HG03108 (cell line): Measurements from ENCODE around the gene RAPGEF2.
A peak's percentile ranks its signal among the peaks of the same experiment; 100 is the strongest.

Experiments used
- ATAC-seq: cut with Tn5 transposase; IDR thresholded peaks from one replicate; pipeline ENCODE4 v1.9.1; 2021; ENCODE audit warnings: moderate library complexity; ENCODE audit not compliant: unreplicated experiment

The RAPGEF2 gene

DNA sequence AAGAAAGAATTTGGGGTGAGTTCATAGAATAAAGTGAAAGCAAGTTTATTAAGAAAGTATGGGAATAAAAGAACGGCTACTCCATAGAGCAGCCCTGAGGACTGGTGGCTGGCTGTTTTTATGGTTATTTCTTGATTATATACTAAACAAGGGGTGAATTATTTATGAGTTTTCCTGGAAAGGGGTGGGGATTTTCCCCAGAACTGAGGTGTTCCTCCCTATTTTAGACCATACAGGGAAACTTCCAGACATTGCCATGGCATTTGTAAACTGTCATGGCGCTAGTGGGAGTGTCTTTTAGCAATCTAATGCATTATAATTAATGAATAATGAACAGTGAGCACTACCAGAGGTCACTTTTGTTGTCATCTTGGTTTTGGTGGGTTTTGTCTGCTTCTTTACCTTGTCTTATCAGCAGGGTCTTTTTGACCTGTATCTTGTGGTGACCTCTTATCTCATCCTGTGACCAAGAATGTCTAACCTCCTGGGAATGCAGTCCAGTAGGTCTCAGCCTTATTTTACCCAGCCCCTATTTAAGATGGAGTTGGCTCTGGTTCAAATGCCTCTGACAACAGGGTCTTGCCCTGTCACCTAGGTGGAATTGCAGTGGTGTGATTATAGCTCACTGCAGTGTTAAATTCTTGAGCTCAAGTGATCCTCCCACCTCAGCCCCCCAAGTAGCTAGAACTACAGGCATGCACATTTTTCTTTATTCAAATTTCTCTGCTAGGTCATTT is 27.1 kb downstream of the RAPGEF2 start:
- no peak for ATAC-seq

- ATAC-seq, result no peak
Measured at GRCh38 chr4:159131564-159131963, 28.7 kb downstream of the RAPGEF2 start.

- no peak for ATAC-seq
Measured at GRCh38 chr4:159134429-159134828, 31.6 kb downstream of the RAPGEF2 start.

GRCh38 chr4:159137176-159137575 is 34.3 kb downstream of the RAPGEF2 start:
- ATAC-seq, result no peak

DNA sequence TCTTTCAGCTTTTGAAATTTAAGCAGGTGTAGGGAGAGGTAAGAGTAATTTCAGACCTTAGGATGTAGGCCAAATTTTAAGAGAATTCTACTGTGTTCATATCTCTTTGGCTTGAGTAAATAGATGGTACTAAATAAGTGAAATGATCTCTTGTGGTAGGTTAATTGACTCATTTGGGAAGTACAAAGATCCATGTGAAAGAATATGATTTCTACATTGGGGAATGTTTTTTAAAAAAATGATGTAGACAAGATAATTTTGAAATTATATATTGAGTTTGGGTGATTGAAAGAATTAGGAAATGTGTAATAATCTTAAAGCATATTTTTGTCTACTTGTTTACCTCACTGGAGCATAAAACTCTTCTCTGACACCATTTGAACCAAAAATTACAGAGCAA is 35.6 kb downstream of the RAPGEF2 start:
- no peak for ATAC-seq

- no peak for ATAC-seq
Measured at GRCh38 chr4:159141193-159141592, 38.3 kb downstream of the RAPGEF2 start.

DNA sequence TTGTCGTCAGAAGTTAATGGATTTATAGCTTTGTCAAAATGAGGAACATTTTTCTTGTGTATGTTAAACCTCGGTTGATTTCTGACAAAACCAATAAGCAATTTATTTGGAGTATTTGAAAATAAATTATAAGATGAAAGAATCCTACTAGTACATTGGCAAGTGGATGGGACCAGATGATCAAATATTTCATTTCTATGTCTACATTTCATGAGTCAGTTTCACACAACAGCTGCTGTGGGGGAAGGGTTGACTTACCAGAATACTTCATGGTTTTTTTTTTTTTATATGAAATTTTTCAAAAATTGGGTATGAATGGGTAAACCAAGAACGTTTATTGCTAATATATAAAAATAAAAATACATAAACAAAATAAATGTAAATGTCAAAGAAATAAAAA is 39.4 kb downstream of the RAPGEF2 start:
- no peak for ATAC-seq

GRCh38 chr4:159142681-159143384 is 40.0 kb downstream of the RAPGEF2 start:
- ATAC-seq, result no peak

GRCh38 chr4:159143687-159144086 is 40.8 kb downstream of the RAPGEF2 start:
- no peak for ATAC-seq

DNA sequence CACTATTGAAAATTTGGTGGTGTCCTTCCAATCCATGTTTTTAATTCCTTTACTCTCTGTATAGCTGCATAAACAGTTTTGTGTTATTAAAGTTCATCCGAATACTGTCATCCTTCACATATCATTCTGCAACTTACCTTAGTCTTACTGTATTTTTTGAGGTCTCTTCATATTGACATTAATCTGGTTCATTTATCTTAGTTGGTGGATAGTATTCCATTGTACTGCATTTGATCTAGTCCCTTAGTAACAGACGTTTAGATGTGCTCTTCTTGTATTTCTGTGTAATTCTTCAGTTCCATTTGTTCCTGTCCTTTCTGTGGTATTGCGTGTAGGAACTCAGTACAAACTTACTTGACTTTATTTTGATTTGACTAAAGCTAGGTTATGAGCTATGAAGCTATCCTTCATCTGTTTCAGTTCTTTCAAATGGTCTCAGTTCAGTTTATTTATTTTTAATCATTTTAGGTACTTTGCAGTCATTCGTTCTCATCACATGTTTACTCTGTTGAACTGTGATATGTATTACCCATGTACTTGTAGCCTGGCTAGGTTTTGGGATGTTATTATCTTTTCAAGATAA is 41.3 kb downstream of the RAPGEF2 start:
- ATAC-seq, result no peak

DNA sequence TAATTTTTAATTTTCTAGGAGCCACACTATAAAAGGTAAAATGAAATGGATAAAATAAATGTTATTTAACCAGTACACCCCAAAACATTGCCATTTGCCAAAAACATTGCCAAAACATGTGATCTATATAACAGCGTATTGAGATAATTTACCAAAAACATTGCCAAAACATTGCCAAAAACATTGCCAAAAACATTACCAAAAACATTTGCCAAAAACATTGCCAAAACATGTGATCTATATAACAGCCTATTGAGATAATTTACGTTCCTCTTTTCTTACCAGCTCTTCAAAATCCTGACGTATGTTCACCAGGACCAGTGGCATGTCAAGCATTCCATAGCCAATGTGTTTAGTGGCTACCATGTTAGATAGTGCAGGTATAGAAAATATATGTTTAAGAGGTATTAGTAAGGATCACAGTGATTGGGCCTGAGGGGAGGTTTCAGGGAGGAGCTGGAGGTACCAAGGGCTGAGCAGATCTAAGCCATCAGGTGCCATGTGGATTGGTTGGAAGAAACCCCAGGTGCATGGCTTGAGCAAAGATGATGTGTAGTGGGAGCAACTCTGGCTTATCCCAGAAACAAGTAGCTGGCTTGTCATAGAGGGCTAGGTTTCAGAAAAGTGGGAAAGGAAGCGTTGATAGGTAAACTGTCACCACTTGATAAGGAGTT is 42.6 kb downstream of the RAPGEF2 start:
- ATAC-seq, result no peak

GRCh38 chr4:159145992-159146330 is 43.1 kb downstream of the RAPGEF2 start:
- ATAC-seq, result no peak

- ATAC-seq, result no peak
Measured at GRCh38 chr4:159146488-159146887, 43.6 kb downstream of the RAPGEF2 start.

DNA sequence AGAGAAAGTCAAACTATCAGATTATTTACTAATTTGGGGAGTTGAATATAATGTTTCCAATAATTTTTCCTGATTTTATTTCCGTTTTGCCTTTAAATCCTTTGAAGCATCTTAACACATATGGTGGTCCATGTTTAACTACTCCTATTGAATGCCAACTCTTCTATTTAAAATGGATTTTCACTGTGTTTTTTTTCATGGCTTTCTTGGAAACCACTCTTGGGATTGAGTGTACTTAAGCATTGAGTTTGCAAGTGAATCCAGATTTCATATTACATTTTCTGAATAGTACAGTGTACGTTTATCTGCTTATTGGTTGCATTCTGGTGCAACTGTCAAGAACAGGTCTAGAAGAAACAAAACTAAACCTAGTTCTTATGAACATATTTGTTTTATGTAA is 45.6 kb downstream of the RAPGEF2 start:
- no peak for ATAC-seq

- no peak for ATAC-seq
Measured at GRCh38 chr4:159149666-159150065, 46.8 kb downstream of the RAPGEF2 start.

DNA sequence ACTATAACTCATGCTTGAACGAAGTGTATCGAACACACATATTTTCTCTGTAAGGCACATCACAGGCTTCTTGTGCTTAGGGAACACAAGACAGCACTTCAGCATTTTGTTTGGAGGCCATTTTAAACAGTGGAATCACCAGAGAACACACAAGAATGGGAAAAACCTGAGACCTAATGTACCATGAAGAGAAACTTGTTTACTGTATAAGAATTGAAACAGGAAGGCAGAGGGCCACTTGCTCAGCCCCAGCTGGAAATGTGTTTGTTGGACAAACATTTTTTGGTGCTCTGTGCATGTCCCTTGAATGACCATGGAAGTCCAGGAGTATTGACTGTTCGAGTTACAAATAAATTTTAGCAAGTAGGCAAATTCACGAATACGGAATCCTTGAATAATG is 47.5 kb downstream of the RAPGEF2 start:
- peak; percentile 48 for ATAC-seq

DNA sequence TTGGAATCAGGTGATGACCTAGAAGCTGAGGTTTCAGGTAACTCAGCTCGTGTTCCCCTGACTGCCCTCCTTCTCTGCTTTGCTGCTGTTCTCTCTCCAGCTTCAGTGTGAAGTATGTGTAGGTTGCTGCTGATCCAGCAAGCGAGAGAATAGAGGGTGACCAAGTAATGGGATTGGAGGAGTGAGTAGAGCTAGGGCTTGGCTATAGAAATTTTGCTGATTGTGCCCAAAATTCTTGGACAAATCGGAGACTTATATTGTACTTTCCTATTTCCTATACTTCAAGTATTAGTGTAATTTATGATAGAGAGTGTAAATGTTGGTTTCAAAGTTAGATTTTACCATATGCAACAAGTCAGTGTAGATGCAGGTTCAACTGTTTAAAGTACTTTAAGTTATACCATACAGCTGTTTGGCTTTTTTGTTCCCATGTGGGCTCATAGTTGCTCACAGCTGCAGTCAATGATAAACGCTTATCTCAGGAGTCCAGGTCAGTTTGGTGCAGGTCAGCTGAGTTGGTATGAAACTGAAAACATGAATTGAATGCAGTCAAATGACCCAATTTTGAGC is 48.0 kb downstream of the RAPGEF2 start:
- no peak for ATAC-seq

GRCh38 chr4:159151689-159152088 is 48.8 kb downstream of the RAPGEF2 start:
- no peak for ATAC-seq

DNA sequence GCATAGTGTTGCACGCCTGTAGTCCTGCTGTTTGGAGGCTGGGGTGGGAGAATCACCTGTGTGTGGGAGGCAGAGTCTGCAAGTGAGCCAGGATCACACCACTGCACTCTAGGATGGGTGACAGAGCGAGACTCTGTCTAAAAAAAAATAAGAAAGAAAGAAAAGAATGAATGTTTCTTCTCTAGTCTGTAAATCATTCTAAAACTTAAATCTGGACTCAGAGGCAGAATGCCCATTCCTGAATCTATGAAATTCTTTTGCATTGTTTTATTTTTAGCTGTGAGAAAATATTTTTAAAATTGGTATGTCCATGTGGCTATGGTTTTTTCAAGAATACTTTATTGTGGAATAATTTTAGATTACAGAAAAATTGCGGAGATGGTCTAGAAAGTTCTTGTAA is 49.3 kb downstream of the RAPGEF2 start:
- ATAC-seq, result no peak

- ATAC-seq, result no peak
Measured at GRCh38 chr4:159153669-159154068, 50.8 kb downstream of the RAPGEF2 start.

DNA sequence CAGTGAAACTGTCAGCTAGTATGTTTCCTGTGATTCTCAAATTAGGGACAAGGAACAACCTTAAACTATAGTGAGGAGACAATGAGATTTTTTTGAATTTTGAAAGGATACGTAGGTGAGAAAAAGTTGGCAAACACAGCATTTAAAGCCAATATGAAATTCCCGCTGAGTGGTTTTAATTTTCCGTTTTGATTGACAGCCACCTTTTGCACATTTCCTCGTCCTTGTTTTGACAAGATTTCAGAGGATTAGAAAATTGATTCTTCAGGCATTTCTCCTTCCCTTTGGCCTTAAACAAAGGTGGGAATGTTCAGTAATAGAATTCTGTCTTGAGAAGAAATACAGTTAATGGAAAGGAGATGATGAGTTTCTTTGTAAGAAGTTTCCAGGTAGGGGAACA is 52.2 kb downstream of the RAPGEF2 start:
- ATAC-seq, result no peak
